Activated CD4-positive, alpha-beta T cell treated with anti-CD3 and anti-CD28 coated beads, Interleukin-2, amount 50 U/mL, for 4 hours (primary cell): ENCODE results near the gene UBASH3B.

Source experiments
- DNase-seq, 2 experiments: peaks; one replicate each; pipeline ENCODE4 v3.0.0-alpha.2; 2020

Gene UBASH3B

GRCh38 chr11:122649116-122649515 is 6.4 kb upstream of the UBASH3B start:
- no peak for DNase-seq

- DNase-seq = no peak
These were observed 4.9 kb upstream of the UBASH3B start for GRCh38 chr11:122650619-122651018.

- DNase-seq = no peak
These were observed 3.0 kb upstream of the UBASH3B start for GRCh38 chr11:122652495-122652894.

GRCh38 chr11:122653916-122654585 is 1.5 kb upstream of the UBASH3B start:
- DNase-seq = no peak

- DNase-seq = peak; percentile 56 to 63
These were observed 630 bp downstream of the UBASH3B start for GRCh38 chr11:122656073-122656630.

- peak; percentile 28 to 38 for DNase-seq
These were observed 1.1 kb downstream of the UBASH3B start for GRCh38 chr11:122656631-122657101.

- DNase-seq = no peak
These were observed 4.4 kb downstream of the UBASH3B start for GRCh38 chr11:122659676-122660554.

GRCh38 chr11:122661182-122661945 is 5.8 kb downstream of the UBASH3B start:
- no peak for DNase-seq

- DNase-seq = no peak
These were observed 7.7 kb downstream of the UBASH3B start for GRCh38 chr11:122663056-122663740.

GRCh38 chr11:122663764-122664163 is 8.2 kb downstream of the UBASH3B start:
- DNase-seq = no peak

GRCh38 chr11:122664188-122664587 is 8.7 kb downstream of the UBASH3B start:
- no peak for DNase-seq

GRCh38 chr11:122665861-122666260 is 10.3 kb downstream of the UBASH3B start:
- no peak for DNase-seq

- no peak for DNase-seq
These were observed 11.2 kb downstream of the UBASH3B start for GRCh38 chr11:122666743-122667142.

GRCh38 chr11:122668562-122669090 is 13.1 kb downstream of the UBASH3B start:
- no peak for DNase-seq

- DNase-seq = no peak
These were observed 14.6 kb downstream of the UBASH3B start for GRCh38 chr11:122670131-122670530.

GRCh38 chr11:122671400-122671891 is 15.9 kb downstream of the UBASH3B start:
- DNase-seq = no peak

- no peak for DNase-seq
These were observed 17.4 kb downstream of the UBASH3B start for GRCh38 chr11:122672892-122673291.

GRCh38 chr11:122673701-122674100 is 18.2 kb downstream of the UBASH3B start:
- no peak for DNase-seq

- peak in 1 of 2 experiments; percentile 25 for DNase-seq
These were observed 21.1 kb downstream of the UBASH3B start for GRCh38 chr11:122676638-122677037.

GRCh38 chr11:122677256-122677655 is 21.7 kb downstream of the UBASH3B start:
- DNase-seq = no peak

GRCh38 chr11:122678406-122678805 is 22.9 kb downstream of the UBASH3B start:
- DNase-seq = no peak

GRCh38 chr11:122679466-122679865 is 23.9 kb downstream of the UBASH3B start:
- DNase-seq = no peak
